Keratinocyte (primary cell): Measurements from ENCODE around the gene GUK1. TPM values are rescaled to one million over a fixed set of nuclear protein-coding genes. Genes with fewer than 3 reads are reported as not detected.
"Not testable (repeated sequence)": the region's sequence is repeated elsewhere in the genome, so short reads cannot be mapped to it uniquely, and the experiment has no call there.

ENCODE experiments used
- DNase-seq: peaks from one replicate; pipeline ENCODE4 v3.0.0-alpha.2; 2011; ENCODE audit warnings: low read depth, missing footprints, low spot score
- FAIRE-seq: peaks from 2 replicates; lab custom pipeline; 2011; peaks lifted over from hg19 to GRCh38; lab: Jason Lieb, UNC
- H2AFZ ChIP-seq: 2 replicates; pipeline ENCODE4 v1.6.0; 2012; ENCODE audit warnings: low read length, control low read depth, inconsistent platforms; ENCODE audit not compliant: control insufficient read depth
- H3K27ac ChIP-seq: 2 replicates; pipeline ENCODE4 v1.5.1; 2011; ENCODE audit warnings: low read length; ENCODE audit not compliant: control insufficient read depth, insufficient read depth
- H3K27me3 ChIP-seq: 3 replicates; pipeline ENCODE4 v1.6.0; 2011; ENCODE audit warnings: low read length; ENCODE audit not compliant: control insufficient read depth, insufficient read depth; ENCODE audit errors: extremely low read depth
- H3K36me3 ChIP-seq, 2 experiments: 2 replicates in 1 of 2; 3 replicates in 1 of 2; pipeline ENCODE4 v1.5.1; 2011; ENCODE audit warnings: low read length in 2 of 2, mild to moderate bottlenecking in 1 of 2; ENCODE audit not compliant: control insufficient read depth in 2 of 2, insufficient read depth in 2 of 2; ENCODE audit errors: extremely low read depth in 1 of 2
- H3K4me1 ChIP-seq: 3 replicates; pipeline ENCODE4 v1.5.1; 2011; ENCODE audit warnings: low read length; ENCODE audit not compliant: control insufficient read depth, insufficient read depth; ENCODE audit errors: extremely low read depth
- H3K4me2 ChIP-seq: 3 replicates; pipeline ENCODE4 v1.6.0; 2011; ENCODE audit warnings: low read depth, low read length; ENCODE audit not compliant: control insufficient read depth, insufficient read depth; ENCODE audit errors: extremely low read depth
- H3K4me3 ChIP-seq, 3 experiments: fragments of 200-600 bp in 1 of 3; sonication (generic) in 1 of 3; 2 replicates in 2 of 3; 3 replicates in 1 of 3; pipeline ENCODE4 v1.5.1; 2011 to 2016; ENCODE audit warnings: low read length in 3 of 3, mild to moderate bottlenecking in 3 of 3, control low read depth in 2 of 3, inconsistent platforms in 1 of 3, low read depth in 1 of 3, mixed read lengths in 1 of 3, mixed run types in 1 of 3, moderate library complexity in 1 of 3; ENCODE audit not compliant: control insufficient read depth in 2 of 3, insufficient read depth in 2 of 3; ENCODE audit errors: extremely low read depth in 1 of 3
- H3K79me2 ChIP-seq: 2 replicates; pipeline ENCODE4 v1.6.0; 2012; ENCODE audit warnings: low read length; ENCODE audit not compliant: control insufficient read depth, insufficient read depth
- H3K9ac ChIP-seq: 3 replicates; pipeline ENCODE4 v1.6.0; 2011; ENCODE audit warnings: low read length; ENCODE audit not compliant: control insufficient read depth, insufficient read depth; ENCODE audit errors: extremely low read depth
- H3K9me1 ChIP-seq: 3 replicates; pipeline ENCODE4 v1.6.0; 2011; ENCODE audit warnings: low read length; ENCODE audit not compliant: control insufficient read depth, insufficient read depth; ENCODE audit errors: extremely low read depth
- H3K9me3 ChIP-seq: 2 replicates; pipeline ENCODE4 v1.5.1; 2012; ENCODE audit warnings: low read depth, low read length; ENCODE audit not compliant: control insufficient read depth
- H4K20me1 ChIP-seq: 3 replicates; pipeline ENCODE4 v1.6.0; 2011; ENCODE audit warnings: low read length; ENCODE audit not compliant: control insufficient read depth, insufficient read depth; ENCODE audit errors: extremely low read depth
- EZH2 ChIP-seq: IDR thresholded peaks from one replicate; pipeline ENCODE4 v1.6.1; 2012; ENCODE audit warnings: inconsistent platforms, mild to moderate bottlenecking, low read length, moderate library complexity
- dilution Hi-C: fragments of 300-500 bp; cut with MboI; formaldehyde crosslinking; loops from one replicate; pipeline ENCODE4 v1.7.0; 2020; ENCODE audit warnings: low sequenced_read_pairs; ENCODE audit not compliant: extremely low pct_ligation_motif_present
- polyA plus RNA-seq, 5 experiments: library from polyadenylated mRNA; depleted of rRNA in 3 of 5; stranded (reverse) in 3 of 5; stranded (forward) in 1 of 5; unstranded in 1 of 5; fragments of >200 nt; gene quantifications; 1 replicate in 1 of 5; 2 replicates in 3 of 5; 3 replicates in 1 of 5; pipeline versions ENCODE4 v1.2.1 to v1.2.3, GENCODE V29; 2011 to 2012; ENCODE audit warnings: missing spikeins in 2 of 5, low read depth in 1 of 5, low replicate concordance in 1 of 5
- TF ChIP-seq, protein P1 (sequence below), 3 experiments: IDR thresholded peaks in 1 of 3; conservative IDR thresholded peaks in 1 of 3; optimal IDR thresholded peaks in 1 of 3; 2 replicates in 2 of 3; 3 replicates in 1 of 3; pipeline versions ENCODE3 to v1.5.1; 2011; ENCODE audit warnings: low read length in 3 of 3, mild to moderate bottlenecking in 3 of 3, moderate library complexity in 2 of 3, control low read depth in 1 of 3, inconsistent platforms in 1 of 3; ENCODE audit not compliant: insufficient read depth in 2 of 3; ENCODE audit errors: extremely low read depth in 1 of 3

GUK1 gene
- polyA plus RNA-seq, 1 donor (not counting 4 experiments of a cell fraction or from before 2014, with no cell fraction given) = 450 TPM

DNA sequence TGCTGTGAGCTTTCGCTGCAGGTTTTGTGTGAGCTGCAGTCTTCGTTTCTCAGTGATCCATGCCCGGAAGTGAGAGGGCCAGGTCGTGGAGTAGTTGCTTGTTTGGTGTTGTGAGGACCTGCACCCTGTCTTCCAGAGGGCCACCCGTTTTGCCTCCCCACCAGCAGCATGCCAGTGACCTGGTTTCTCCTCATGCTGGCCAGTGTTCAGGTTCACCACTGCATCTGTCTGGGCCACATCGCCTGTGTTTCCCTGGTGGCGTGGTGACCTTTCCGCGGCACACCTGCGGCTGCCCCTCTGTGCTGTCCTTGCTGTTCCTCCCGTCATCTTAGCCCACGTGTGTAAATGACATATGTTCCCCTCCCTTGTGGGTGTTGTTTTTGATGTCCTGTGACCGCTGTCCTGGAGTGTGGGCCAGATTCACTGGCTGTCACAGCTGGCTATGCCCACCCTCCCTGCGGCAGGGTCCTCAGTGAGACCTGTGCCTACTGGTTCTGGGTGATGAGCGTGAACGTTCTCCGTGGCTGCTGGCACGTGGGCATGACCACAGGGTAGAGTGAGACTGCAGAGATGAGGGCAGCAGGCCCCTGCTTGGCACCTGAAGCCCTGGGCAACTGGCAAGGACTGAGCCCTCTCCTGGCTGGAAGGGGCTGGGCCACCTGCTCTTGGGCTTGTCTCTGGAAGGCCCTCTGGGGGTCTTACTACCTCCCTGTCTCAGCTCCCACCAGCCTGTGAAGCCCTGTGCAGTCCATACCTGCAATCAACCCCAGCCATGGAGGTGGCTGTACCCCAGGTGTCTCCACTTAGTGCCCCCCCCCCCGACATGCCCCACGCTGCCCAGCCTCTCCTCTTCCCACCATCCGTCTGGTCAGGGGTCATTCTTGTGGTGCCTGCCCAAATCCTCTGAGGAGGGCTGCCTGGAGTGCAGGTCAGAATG, 32.8 kb downstream of the GUK1 start:
- Histone ChIP-seq H3K9ac (no peak overlapping the region), H3K36me3 (peaks cover 0 to 3% of the 10 kb centered on the region in 2 experiments), H3K79me2 (peaks cover 23% of the 10 kb centered on the region), H3K27me3 (no peaks in the 10 kb centered on the region), H3K4me1 (peaks cover 5% of the 10 kb centered on the region), H3K9me1 (no peaks in the 10 kb centered on the region), H3K4me3 (no peak overlapping the region), H3K4me2 (no peak overlapping the region), H2AFZ (no peak overlapping the region), H3K9me3 (no peaks in the 10 kb centered on the region), H3K27ac (no peak overlapping the region), H4K20me1 (peaks cover 3% of the 10 kb centered on the region)
- DNase-seq (no peak), FAIRE-seq (no peak)
- no peak for TF ChIP-seq EZH2
- TF ChIP-seq, protein P1, sequence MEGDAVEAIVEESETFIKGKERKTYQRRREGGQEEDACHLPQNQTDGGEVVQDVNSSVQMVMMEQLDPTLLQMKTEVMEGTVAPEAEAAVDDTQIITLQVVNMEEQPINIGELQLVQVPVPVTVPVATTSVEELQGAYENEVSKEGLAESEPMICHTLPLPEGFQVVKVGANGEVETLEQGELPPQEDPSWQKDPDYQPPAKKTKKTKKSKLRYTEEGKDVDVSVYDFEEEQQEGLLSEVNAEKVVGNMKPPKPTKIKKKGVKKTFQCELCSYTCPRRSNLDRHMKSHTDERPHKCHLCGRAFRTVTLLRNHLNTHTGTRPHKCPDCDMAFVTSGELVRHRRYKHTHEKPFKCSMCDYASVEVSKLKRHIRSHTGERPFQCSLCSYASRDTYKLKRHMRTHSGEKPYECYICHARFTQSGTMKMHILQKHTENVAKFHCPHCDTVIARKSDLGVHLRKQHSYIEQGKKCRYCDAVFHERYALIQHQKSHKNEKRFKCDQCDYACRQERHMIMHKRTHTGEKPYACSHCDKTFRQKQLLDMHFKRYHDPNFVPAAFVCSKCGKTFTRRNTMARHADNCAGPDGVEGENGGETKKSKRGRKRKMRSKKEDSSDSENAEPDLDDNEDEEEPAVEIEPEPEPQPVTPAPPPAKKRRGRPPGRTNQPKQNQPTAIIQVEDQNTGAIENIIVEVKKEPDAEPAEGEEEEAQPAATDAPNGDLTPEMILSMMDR (optimal IDR thresholded peaks at IDR 0.05 in 1 of 3, IDR thresholded peaks at IDR 0.05 in 1 of 3, conservative IDR thresholded peaks at IDR 0.05 in 1 of 3; ENCODE audit: extremely low read depth in 1 of 3, insufficient read depth in 2 of 3, low read length in 3 of 3) = no peak
- dilution Hi-C loops = no loop called here

DNA sequence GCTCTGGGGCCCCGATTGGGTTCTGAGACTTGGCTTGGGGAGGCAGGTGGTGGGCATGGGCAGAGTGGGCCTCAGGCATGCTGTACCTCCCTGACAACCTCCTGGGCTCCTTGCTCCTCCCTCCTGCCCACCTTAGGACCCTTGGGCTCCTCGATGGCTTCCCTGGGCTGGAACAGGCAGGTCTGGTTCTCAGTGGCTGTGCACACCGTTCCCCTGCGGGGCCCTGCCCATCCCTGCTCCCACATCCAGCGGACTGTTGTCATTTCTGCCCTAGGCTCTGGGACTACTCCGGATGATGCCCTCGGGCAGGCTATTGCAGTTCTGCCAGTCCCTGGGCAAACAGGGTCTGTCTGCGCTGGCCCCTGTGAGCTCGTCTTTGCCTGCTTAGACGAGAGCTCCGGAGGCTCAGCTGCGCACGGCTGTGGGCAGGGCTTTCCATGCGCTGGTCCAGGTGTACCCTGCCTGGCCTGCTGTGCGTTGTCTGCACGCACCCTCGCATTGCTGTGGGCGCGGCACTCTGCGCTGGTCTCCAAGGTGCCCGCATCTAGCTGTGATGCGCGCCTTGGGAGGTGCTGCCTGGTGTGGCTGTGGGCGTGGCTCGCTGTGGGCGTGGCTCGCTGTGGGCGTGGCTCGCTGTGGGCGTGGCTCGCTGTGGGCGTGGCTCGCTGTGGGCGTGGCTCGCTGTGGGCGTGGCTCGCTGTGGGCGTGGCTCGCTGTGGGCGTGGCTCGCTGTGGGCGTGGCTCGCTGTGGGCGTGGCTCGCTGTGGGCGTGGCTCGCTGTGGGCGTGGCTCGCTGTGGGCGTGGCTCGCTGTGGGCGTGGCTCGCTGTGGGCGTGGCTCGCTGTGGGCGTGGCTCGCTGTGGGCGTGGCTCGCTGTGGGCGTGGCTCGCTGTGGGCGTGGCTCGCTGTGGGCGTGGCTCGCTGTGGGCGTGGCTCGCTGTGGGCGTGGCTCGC, 33.7 kb downstream of the GUK1 start:
- peak; percentile 62 for DNase-seq
- H3K9ac ChIP-seq, H3K4me1 ChIP-seq: not testable (repeated sequence)

More for the DNA sequence above, 33.7 kb downstream of the GUK1 start:
- H3K4me3 ChIP-seq = peak overlapping the region in 1 of 3 experiments; percentile 60
- H3K79me2 ChIP-seq = peaks cover 15% of the 10 kb centered on the region
- H3K9me1 ChIP-seq, H3K9me3 ChIP-seq, H2AFZ ChIP-seq, dilution Hi-C loops, FAIRE-seq, H3K27ac ChIP-seq, H3K36me3 ChIP-seq, H4K20me1 ChIP-seq, H3K27me3 ChIP-seq: not testable (repeated sequence)
- H3K4me2 ChIP-seq = peak overlapping the region; percentile 41
